HepG2 (cell line): Measurements from ENCODE around the gene SCAMP3. TPM values are rescaled to one million over a fixed set of nuclear protein-coding genes. Genes with fewer than 3 reads are reported as not detected.
A peak's percentile ranks its signal among the peaks of the same experiment; 100 is the strongest.

Source experiments
- AHDC1 ChIP-seq: sonication (generic); formaldehyde crosslinking; IDR thresholded peaks from 2 replicates; pipeline ENCODE4 v1.5.1; 2020; ENCODE audit warnings: mild to moderate bottlenecking, missing genetic modification reagents, borderline replicate concordance
- ATF7 ChIP-seq, 2 experiments: fragments of 450-650 bp in 1 of 2; sonication (generic) in 1 of 2; formaldehyde crosslinking in 1 of 2; IDR thresholded peaks; 2 replicates each; pipeline versions ENCODE4 v1.4.0 to v1.6.1; 2016 to 2020; ENCODE audit warnings: antibody characterized with exemption in 1 of 2, mild to moderate bottlenecking in 1 of 2, missing genetic modification reagents in 1 of 2
- ELF3 ChIP-seq: IDR thresholded peaks from 2 replicates; pipeline ENCODE4 v1.6.1; 2016; ENCODE audit warnings: missing genetic modification reagents, missing compliant biosample characterization
- FOXA3 ChIP-seq: IDR thresholded peaks from 2 replicates; pipeline ENCODE4 v1.6.1; 2016; ENCODE audit warnings: missing genetic modification reagents, missing compliant biosample characterization
- GTF3A ChIP-seq: sonication (generic); formaldehyde crosslinking; conservative IDR thresholded peaks from 2 replicates; pipeline ENCODE4 v1.4.0; 2020; ENCODE audit warnings: mild to moderate bottlenecking, missing genetic modification reagents
- NFKB2 ChIP-seq: sonication (generic); formaldehyde crosslinking; IDR thresholded peaks from 2 replicates; pipeline ENCODE4 v1.4.0; 2020; ENCODE audit warnings: missing genetic modification reagents, borderline replicate concordance
- PLSCR1 ChIP-seq: sonication (generic); formaldehyde crosslinking; IDR thresholded peaks from 2 replicates; pipeline ENCODE4 v1.5.0; 2020; ENCODE audit warnings: missing genetic modification reagents, mild to moderate bottlenecking, borderline replicate concordance
- ZBTB10 ChIP-seq: sonication (generic); formaldehyde crosslinking; IDR thresholded peaks from 2 replicates; pipeline ENCODE4 v1.4.0; 2020; ENCODE audit warnings: missing genetic modification reagents, borderline replicate concordance
- ZGPAT ChIP-seq: IDR thresholded peaks from 2 replicates; pipeline ENCODE4 v1.6.1; 2016; ENCODE audit warnings: mild to moderate bottlenecking
- ZNF224 ChIP-seq: sonication (generic); formaldehyde crosslinking; IDR thresholded peaks from 2 replicates; pipeline ENCODE4 v1.5.0; 2020; ENCODE audit warnings: mild to moderate bottlenecking, missing genetic modification reagents
- ZNF251 ChIP-seq: sonication (generic); formaldehyde crosslinking; IDR thresholded peaks from 2 replicates; pipeline ENCODE4 v1.9.0; 2021; ENCODE audit warnings: mild to moderate bottlenecking, missing genetic modification reagents
- ZNF503 ChIP-seq: sonication (generic); formaldehyde crosslinking; IDR thresholded peaks from 2 replicates; pipeline ENCODE4 v1.4.0; 2020; ENCODE audit warnings: missing genetic modification reagents
- ZNF672 ChIP-seq: sonication (generic); formaldehyde crosslinking; IDR thresholded peaks from 2 replicates; pipeline ENCODE4 v1.8.1; 2022; ENCODE audit warnings: missing genetic modification reagents
- ZNF768 ChIP-seq: sonication (generic); formaldehyde crosslinking; IDR thresholded peaks from 2 replicates; pipeline ENCODE4 v1.4.0; 2020; ENCODE audit warnings: missing genetic modification reagents
- ZNF883 ChIP-seq: sonication (generic); formaldehyde crosslinking; IDR thresholded peaks from 2 replicates; pipeline ENCODE4 v1.5.1; 2020; ENCODE audit warnings: mild to moderate bottlenecking, missing genetic modification reagents; ENCODE audit errors: not compliant biosample characterization
- polyA plus RNA-seq, 8 experiments: library from polyadenylated mRNA; depleted of rRNA in 3 of 8; stranded (reverse) in 7 of 8; unstranded in 1 of 8; fragments of >200 nt; fragmentation: Illumina TruSeq in 4 of 8; extraction: Trizol in 4 of 8; gene quantifications; 2 replicates each; pipeline versions ENCODE4 v1.2.1 to v1.2.3, GENCODE V29; 2011 to 2016; ENCODE audit warnings: low read depth in 4 of 8, missing spikeins in 1 of 8, mixed read lengths in 1 of 8; ENCODE audit not compliant: insufficient read depth in 1 of 8
- total RNA-seq, 5 experiments: library from RNA; depleted of rRNA; stranded (reverse); fragments of >200 nt; fragmentation: Illumina TruSeq; extraction: Trizol; gene quantifications; 2 replicates each; pipeline ENCODE4 v1.2.3, GENCODE V29; 2016; ENCODE audit warnings: low read depth in 1 of 5

SCAMP3 gene
- total and polyA plus RNA-seq, 2 of the 13 experiments (the other 11 are each of a cell fraction or from before 2014, with no cell fraction given) = 46.8 to 83.3 TPM

- TF ChIP-seq ZNF503 (CRISPR knock-in tag) (0 out of 2 replicates have a peak, but pooled peaks have one; percentile 60), GTF3A (CRISPR knock-in tag) (no peak), ZGPAT (CRISPR knock-in tag) (peak; percentile 94), ZNF251 (CRISPR knock-in tag) (no peak; the same call in 1 of the 2 replicates), PLSCR1 (CRISPR knock-in tag) (no peak), ATF7 (IDR thresholded peaks at IDR 0.05) (no peak), ATF7 (CRISPR knock-in tag; IDR thresholded peaks at IDR 0.05) (0 out of 2 replicates have a peak, but pooled peaks have one; percentile 50), ZNF768 (CRISPR knock-in tag) (peak; percentile 49; the same call in 1 of the 2 replicates), ZNF672 (CRISPR knock-in tag) (no peak), ZNF883 (CRISPR knock-in tag) (peak; percentile 93), FOXA3 (CRISPR knock-in tag) (peak; percentile 76), ZNF224 (CRISPR knock-in tag) (no peak), ELF3 (CRISPR knock-in tag) (peak; percentile 59), ZBTB10 (CRISPR knock-in tag) (no peak), NFKB2 (CRISPR knock-in tag) (peak; percentile 83; the same call in 1 of the 2 replicates), AHDC1 (peak; percentile 86)
Observed at GRCh38 chr1:155300553-155301329, 38.6 kb upstream of the SCAMP3 start (continued).
